GM18868 (cell line): ENCODE results near the gene SHPK.
A peak's percentile ranks its signal among the peaks of the same experiment; 100 is the strongest.
"Not testable (repeated sequence)": the region's sequence is repeated elsewhere in the genome, so short reads cannot be mapped to it uniquely, and the experiment has no call there.

ENCODE experiments used
- ATAC-seq: cut with Tn5 transposase; IDR thresholded peaks from one replicate; pipeline ENCODE4 v1.9.1; 2021; ENCODE audit warnings: mild to moderate bottlenecking, moderate library complexity; ENCODE audit not compliant: unreplicated experiment

Gene SHPK

DNA sequence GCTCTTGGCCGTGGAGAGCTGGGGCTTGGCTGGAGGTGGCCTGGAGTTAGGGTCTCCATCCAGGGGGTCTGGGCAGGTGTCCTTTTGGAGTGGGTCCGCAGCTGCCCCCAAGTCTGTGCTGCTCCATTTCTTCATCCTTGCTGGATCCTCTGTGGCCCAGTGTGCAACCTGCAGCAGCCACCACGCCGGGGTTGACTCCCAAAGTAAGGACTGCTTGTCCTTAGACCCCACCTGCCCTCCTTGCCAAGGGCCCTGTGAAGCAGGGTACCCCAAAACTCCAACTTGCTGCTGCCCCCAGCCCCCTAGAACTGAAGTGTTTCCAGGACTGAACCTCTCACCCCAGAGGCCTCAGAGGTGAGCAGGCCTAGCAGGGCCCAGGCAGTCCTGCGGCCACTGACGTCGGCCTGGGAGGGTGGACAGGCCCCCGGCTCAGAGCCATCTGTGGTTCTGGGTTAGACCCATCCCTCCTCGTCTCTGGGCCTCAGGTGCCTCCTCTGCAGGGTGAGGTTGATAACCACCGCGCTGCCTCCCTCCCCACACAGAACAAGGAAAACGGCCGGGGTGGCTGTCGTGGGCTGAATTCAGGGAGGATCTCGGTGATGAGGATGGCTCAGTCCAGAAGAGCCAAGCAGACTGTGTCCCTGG, 43.7 kb downstream of the SHPK start:
- no peak for ATAC-seq

DNA sequence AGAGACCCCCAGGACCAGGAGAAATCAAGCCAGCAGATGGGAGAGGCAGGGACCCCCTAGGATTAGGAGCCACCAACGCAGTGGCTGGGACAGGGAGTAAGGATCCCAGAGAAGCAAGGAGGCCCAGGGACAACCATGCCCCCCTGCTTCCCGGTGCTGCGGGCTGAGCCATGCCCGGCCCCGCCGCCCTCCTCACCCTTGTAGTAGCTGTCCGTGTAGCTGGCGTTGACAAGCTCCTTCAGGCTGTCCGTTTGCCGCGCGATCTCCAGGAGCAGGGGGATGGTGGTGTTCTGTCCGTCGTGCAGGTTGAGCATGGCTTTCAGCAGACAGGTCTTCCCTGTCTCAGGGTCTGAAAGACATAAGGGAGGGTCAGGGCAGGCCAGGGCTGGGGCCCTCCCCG, 45.3 kb downstream of the SHPK start:
- ATAC-seq = no peak

DNA sequence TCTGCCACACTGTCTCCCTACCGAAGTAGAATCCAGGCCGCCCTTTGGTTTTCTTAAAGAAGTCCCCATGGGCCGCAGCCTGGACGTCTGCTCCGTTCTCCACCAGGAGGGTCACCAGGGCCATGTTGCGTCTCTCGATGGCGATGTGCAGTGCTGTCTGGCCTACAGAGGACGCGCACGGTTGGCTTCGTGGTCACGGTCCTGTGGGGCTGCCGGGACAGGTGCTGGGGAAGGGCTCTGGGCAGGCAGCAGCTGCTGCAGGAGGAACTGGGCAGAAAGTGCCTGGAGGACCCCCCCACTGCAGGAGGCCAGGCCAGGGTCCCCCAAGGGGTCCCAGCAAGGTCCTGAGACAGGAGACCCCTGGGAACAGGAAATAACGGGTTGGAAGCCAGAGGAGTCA, 45.8 kb downstream of the SHPK start:
- ATAC-seq = no peak

DNA sequence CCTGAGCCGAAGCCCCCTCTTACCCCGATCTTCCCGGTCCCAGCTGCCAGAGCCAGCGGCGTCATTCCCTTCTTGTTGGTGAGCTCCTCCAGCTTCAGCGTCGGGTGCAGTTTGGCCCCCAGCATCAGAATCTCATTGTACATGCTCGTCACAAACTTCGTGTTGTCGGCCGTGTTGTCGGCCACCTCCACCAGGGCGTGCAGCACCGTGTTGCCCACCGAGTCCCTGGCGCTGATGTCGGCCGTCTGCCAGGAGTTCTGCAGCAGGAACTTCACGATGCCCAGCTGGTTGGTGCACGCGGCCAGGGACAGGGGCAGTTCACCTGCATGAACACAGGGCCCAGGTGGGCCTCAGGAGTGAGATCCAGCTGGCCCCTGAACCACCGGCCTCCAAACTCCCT, 46.3 kb downstream of the SHPK start:
- ATAC-seq = no peak

DNA sequence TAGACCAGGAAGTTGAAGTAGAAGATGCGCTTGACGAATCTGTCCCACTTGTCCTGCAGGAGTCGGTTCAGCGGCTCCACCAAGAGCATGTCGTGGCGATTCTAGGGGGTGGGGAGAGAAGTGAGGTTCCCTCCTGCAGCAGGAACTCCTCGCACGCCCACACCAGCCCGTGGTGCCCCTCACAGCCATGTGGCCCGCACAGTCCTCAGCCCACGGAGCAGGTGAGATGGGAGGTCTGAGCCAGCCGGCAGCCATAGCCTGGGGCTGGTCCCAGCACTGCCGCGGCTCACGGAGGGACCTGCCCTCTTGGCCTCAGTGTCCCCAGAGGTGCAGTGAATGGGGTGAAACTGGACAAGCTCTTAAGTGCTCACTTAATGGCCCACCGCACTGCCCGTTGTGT, 50.2 kb downstream of the SHPK start:
- no peak for ATAC-seq

DNA sequence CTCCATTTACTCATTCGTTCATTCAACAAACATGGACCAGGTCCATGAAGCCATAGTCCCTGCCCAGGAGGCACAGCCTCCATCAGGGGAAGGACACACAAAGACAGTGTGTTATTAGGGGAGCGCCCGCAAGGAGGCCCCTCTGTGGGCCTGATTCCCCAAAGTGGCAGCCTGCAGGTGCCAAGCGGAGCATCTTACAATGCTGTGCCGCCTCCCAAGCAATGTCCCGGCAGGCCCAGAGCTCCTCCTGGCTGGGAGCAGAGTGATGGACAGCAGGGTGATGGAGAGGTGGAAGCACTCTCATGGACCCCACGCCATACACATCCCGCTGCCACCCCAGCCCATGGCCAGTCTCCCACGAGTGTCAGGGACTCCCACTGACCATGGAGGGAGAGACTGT, 52.6 kb downstream of the SHPK start:
- ATAC-seq = no peak

DNA sequence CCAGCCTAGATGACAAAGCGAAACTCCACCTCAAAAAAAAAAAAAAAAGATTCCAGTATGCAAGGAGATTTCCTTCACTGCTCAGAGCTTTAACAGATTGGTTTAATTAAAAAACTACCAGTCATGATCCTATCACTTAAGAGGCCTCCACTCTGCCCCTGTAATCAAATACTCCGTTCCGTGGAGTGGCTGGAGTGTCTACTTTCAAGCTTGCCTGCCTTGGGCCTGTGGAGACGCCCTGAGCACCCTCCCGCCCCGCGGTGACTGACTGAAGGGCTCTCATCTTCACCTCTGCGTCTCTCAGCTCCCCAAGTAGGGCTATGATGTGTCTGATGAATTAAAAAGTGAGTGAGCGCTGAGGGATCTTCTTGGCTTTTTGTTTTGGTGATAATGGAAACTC, 53.1 kb downstream of the SHPK start:
- ATAC-seq = no peak

DNA sequence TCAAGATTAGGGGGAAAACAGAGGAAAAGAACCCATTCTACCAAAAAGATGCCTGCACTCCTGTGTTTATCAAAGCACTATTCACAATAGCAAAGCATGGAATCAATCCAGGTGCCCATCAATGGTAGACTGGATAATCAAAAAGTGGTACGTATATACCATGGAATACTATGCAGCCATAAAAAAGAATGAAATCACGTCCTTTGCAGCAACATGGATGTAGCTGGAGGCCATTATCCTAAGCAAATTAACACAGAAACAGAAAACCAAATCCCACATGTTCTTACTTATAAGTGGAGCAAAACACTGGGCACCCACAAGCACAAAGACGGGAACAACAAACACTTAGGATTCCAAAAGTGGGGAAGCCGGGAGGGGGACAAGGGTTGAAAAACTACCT, 57.4 kb downstream of the SHPK start:
- ATAC-seq = not testable (repeated sequence)

DNA sequence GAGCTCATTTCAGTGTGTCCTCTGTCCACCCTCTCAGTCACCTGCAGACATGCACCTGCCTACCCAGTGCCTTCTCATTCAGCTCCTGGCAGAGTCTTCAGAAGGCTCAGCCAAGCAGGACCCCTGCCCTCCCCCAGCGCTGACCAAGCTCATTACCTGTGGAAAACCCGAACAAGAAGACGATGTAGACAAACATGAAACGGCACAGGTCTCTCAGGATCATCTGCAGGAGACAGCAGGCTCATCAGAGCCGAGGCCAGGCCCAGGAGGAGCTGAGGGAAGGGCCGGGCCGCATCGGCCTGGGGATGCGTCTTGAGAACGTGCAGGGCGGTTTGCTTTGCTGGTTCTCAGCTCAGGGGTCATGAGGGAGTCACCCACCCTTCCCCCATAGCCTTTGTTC, 59.1 kb downstream of the SHPK start:
- no peak for ATAC-seq

DNA sequence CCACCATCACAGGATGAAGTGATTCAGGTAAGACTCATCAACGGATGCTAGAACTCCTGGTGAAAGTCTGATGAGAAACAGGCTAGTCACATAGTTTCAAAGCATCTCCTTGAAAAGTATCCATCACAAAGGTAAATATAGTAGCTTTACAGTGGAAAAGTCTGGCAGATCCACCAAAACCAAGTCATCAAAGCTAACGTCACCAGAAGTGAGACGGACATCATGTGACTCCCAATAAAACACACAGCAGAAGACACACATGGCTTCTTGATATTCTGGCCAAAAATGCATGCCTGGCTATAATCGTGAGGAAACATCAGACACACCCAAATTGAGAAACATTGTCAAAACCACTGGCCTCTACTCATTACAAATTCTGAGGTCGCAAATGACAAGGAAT, 60.5 kb downstream of the SHPK start:
- ATAC-seq = no peak

DNA sequence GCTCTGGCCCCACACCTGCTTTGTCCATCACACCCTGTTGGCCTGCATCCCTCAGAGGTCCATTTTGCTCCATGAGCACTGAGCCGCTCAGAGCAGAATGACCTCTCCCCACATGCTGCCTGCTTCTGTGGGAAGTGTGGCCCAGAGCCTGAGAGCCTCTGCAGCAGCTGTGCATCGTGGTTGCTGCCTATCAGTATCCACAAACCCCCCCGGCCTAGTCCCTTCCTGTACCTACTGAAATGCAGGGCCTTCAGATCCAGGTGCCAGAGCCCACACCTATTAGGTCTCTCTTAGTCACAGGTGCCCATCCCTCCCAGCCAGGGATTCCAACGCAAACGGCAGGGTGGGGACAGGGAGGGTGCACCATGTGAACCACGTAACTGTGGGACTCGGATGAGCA, 61.8 kb downstream of the SHPK start:
- ATAC-seq = no peak

DNA sequence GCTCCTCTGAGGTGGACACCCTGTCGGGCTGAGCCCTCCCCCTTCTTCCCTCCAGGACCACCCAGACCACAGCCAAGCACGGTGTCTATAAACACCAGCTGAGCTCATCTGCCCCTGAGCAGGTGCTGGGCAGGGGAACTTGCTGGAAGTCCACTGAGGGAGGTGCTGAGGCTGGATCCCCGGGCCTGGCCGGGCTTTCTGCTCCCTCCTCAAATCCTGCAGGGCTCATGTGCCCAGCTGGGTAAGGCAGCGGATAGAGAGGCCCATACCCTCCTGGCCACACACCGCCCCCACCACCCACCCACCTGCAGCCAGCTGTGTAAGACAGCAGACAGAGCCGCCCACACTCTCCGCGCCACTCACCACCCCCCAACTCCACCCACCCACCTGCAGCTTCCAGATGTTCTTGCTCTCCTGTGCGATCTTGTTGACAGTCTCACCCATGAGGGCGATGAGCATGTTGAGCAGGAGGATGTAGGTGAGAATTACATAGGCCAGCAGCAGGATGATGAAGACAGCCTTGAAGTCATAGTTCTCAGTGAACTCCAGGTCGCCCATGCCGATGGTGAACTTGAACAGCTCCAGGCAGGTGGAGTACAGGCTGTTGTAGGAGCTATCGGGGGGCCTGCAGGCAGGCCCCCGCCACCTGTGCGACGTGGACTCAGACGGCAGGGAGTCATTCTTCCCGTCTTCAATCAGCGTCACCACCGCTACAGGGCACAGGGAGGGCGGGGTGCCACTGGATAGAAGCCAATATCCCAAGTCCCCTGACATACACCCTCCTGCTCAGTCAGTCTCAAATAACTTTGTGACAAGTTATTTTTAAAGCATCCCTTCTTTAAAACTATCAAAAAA, 62.6 kb downstream of the SHPK start:
- no peak for ATAC-seq

DNA sequence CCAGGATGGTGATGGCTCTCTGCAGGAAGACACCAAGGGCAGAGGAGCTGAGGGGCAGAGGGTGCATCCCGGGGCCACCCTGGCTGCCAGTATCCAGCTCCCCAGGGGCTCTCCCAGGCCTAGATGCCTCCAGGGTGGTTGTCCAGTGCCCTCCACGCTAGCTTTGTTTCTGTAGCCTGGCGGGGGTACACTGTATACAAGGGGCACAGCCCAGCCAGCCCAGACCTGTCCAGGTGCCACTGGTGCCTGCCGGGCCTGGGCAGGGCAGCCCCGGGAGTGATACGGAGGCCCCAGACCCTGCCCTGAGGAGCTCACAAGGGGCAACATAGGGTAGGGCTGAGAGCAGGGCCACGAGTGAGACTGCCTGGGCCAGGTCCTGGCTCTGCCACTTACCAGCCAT, 63.8 kb downstream of the SHPK start:
- no peak for ATAC-seq

DNA sequence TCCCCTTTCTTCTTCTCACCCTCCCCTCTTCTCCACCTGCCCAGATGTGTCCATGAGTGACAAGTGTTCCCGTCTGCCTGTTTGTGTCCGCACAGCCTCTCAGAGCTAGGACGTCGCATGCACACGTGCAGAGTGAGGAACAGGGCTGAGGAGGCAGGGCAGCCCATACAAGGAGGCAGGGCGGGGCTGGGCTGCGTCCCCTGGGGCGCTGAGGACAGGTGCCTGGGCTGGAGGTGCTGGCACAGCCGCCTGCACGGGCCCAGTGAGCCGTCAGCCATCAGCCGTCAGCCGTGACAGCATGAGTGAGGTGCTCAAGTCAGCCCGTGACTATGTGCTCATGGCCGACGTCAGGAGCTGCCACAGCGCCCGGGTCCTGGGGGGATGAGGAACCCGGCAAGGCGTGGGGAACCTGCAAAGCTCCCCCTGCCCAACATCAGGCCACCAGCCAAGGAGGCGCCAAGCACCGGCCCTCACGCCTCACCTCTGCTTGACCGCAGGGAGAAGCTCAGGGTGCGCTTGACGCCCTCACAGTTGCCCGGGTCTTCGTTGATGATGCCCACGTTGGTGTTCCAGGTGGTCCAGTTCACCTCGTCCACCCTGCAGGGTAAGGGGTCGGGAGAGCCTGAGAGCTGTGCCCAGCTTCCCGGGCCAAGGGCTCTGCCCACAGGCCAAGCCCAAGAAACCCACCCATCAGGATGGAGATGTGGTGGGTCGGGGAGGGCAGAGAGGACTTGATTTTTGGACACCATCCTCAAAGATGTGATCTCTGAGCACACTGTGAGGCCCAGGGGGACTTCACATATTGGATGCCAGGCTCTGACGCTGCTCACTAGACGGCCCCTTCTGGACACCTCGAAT, 64.8 kb downstream of the SHPK start:
- ATAC-seq = no peak

DNA sequence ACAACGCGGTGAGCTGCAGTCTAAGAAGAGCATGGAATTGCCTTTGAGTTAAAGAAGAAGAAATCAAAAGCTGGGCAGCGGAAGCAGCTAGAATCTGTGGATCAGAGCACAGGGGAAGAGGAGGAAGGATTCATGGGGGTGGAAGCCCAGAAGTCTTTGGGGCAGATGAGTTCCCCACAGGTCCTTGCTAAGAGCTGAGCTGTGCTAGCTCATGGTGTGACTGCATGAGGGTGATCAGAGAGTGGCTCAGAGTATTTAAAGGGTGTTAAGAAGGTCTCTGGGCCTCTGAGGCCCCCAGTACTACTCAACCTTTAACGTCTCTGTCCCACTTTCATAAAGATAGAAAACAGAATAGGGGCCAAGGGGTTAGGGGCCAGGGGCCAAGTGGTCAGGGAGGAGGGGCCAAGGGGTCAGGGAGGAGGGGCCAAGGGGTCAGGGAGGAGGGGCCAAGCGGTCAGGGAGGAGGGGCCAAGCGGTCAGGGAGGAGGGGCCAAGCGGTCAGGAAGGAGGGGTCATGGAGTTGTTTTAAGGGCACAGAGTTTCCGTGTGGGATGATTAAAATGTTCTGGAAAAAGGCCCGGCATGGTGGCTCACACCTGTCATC, 66.4 kb downstream of the SHPK start:
- ATAC-seq = no peak

DNA sequence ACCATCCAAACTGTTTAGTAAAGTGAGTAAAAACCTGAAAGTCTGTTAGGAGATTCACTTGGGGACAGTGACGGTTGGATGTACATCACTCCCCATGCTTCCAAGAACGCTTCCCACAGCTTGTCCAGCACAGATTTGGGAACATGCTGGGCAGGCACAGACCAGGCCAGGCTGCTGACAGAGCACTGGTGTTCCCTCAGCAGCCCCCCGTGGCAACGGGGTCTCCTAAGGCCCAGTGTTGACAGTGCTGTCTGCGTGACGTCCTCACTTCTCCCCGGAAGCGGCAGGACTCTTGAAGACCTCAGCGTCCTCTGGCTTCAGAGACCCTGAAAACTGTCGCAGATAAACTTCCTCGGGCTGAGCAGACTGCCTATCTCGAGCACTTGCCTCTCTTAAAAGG, 69.5 kb downstream of the SHPK start:
- no peak for ATAC-seq

DNA sequence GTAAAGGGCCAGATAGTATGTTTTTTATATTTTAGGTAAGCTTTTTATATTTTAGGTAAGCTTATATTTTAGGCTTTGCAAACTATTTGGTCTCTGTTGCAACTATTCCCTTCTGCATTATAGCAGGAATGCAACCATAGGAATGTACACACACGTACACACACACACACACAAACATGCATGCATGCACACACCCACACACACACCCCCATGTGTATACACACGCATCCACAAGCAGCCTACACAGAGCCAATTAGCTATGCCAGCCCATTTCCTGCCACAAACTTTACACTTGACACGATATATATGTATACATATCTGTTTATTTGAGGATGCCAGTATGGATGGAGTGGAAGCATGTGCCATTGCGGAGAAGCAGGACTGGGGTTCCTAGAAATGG, 70.9 kb downstream of the SHPK start:
- no peak for ATAC-seq

DNA sequence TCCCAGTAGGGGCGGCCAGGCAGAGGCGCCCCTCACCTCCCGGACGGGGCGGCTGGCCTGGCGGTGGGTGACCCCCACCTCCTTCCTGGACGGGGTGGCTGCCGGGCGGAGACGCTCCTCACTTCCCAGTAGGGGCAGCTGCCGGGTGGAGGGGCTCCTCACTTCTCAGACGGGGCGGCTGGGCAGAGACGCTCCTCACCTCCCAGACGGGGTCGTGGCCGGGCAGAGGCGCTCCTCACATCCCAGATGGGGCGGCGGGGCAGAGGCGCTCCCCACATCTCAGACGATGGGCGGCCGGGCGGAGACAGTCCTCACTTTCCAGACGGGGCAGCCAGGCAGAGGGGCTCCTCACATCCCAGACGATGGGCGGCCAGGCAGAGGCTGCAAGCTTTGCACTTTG, 71.8 kb downstream of the SHPK start:
- ATAC-seq = not testable (repeated sequence)

DNA sequence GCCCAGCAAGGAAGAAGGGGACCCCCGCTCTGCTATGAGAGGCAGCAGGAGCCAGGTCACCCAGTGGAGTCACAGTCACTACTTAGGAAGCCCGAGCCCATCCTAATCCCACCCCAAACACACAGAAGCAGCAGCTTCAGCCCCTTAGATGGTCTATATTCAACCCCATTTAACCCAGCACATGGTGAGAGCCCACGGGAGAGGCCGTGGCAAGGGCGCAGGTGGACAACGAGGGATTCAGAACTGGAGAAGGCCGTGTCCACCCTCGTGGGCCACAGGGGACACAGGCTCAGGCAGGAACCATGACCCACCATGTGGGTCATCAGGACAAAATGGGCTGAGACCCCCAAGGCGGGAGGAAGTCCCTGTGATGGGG, 76.8 kb downstream of the SHPK start:
- ATAC-seq = no peak

DNA sequence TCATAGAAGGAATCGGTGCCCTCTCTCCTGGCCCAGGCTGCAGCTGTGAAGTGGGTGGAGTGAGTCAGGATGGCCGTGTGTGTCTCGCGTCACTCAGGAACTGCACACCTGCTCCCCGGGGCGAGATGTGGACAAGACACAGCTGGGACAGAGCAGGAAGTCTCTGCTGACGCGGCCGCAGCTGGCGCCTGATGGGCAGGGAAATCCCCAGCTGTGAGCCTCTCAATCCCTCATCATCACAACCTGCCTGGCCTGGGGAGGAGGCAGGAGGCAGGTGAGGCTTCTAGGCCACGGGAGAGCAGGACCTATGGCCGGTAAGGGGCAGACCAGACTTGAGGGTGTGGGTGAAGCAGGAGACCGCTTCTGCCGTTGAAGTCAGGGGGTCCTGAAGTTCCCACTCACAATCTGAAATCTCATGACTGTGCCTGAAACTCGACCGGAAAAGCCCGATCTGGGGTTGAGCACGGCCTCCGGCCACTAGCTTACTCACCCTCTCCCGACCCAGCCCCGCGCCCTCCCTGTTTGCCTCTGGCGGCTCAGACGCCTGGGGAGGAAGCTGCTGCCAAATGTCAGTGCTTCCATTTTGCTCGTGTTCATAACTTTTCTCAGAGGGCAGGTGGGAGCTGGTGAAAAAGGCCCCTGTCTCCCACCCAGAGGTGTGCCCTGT, 77.3 kb downstream of the SHPK start:
- ATAC-seq = peak; percentile 77
